Activated naive CD4-positive, alpha-beta T cell (primary cell): Measurements from ENCODE around the gene OSGIN1.
"Not testable (repeated sequence)": the region's sequence is repeated elsewhere in the genome, so short reads cannot be mapped to it uniquely, and the experiment has no call there.

ENCODE experiments used
- DNase-seq, 4 experiments: peaks; one replicate each; lab custom pipeline; 2025; lab: John Stamatoyannopoulos, UW

OSGIN1 gene

GRCh38 chr16:83941546-83941945, 11.5 kb upstream of the OSGIN1 start:
- not testable (repeated sequence) for DNase-seq

- no peak for DNase-seq
Measured at GRCh38 chr16:83942074-83942473, 11.0 kb upstream of the OSGIN1 start.

- no peak for DNase-seq
Measured at GRCh38 chr16:83942815-83943515, 10.1 kb upstream of the OSGIN1 start.

GRCh38 chr16:83943516-83944050, 9.5 kb upstream of the OSGIN1 start:
- DNase-seq = no peak

- no peak for DNase-seq
Measured at GRCh38 chr16:83945587-83945986, 7.5 kb upstream of the OSGIN1 start.

- no peak for DNase-seq
Measured at GRCh38 chr16:83946154-83946780, 6.8 kb upstream of the OSGIN1 start.

GRCh38 chr16:83946781-83947566, 6.1 kb upstream of the OSGIN1 start:
- DNase-seq = no peak

GRCh38 chr16:83947642-83948234, 5.3 kb upstream of the OSGIN1 start:
- DNase-seq = no peak

- no peak for DNase-seq
Measured at GRCh38 chr16:83948914-83949723, 3.9 kb upstream of the OSGIN1 start.

- no peak for DNase-seq
Measured at GRCh38 chr16:83949724-83950001, 3.4 kb upstream of the OSGIN1 start.

- DNase-seq = not testable (repeated sequence)
Measured at GRCh38 chr16:83950862-83951399, 2.1 kb upstream of the OSGIN1 start.

GRCh38 chr16:83951544-83951943, 1.5 kb upstream of the OSGIN1 start:
- DNase-seq = no peak

- DNase-seq = no peak
Measured at GRCh38 chr16:83952587-83952939, 477 bp upstream of the OSGIN1 start.

- DNase-seq = no peak
Measured at GRCh38 chr16:83953796-83954576, 946 bp downstream of the OSGIN1 start.

- DNase-seq = no peak
Measured at GRCh38 chr16:83954577-83955016, 1.6 kb downstream of the OSGIN1 start.

GRCh38 chr16:83955218-83956130, 2.4 kb downstream of the OSGIN1 start:
- no peak for DNase-seq

- peak; percentile 5 to 44 (median 38) for DNase-seq
Measured at GRCh38 chr16:83956336-83957289, 3.6 kb downstream of the OSGIN1 start.

GRCh38 chr16:83957296-83957855, 4.3 kb downstream of the OSGIN1 start:
- DNase-seq = no peak
